ENCODE measurements around the gene TLE1. TPM values are rescaled to one million over a fixed set of nuclear protein-coding genes. Genes with fewer than 3 reads are reported as not detected.

TLE1 gene
- total RNA-seq, 4 donors from 2014 or later: 18.7 to 54.5 (median 40.2) TPM

GRCh38 chr9:81559197-81559596 is 130.2 kb downstream of the TLE1 start:
- Histone ChIP-seq H3K4me1 (no peaks in the 10 kb centered on the region), H3K4me3 (no peak overlapping the region), H3K9me3 (no peaks in the 10 kb centered on the region), H3K27ac (peak overlapping the region in 1 of 4 donors; percentile 53), H3K27me3 (no peaks in the 10 kb centered on the region), H3K36me3 (no peaks in the 10 kb centered on the region)
- no peak for TF ChIP-seq POLR2A (IDR thresholded peaks at IDR 0.05)
- no peak for TF ChIP-seq CTCF (IDR thresholded peaks at IDR 0.05)
- DNase-seq: no peak

- H3K36me3 ChIP-seq: no peaks in the 10 kb centered on the region
Observed at GRCh38 chr9:81558091-81558830, 131.1 kb downstream of the TLE1 start.

GRCh38 chr9:81557452-81558090 is 131.8 kb downstream of the TLE1 start:
- no peak for DNase-seq
- Histone ChIP-seq H3K27ac (peak overlapping the region in 1 of 4 donors; percentile 22), H3K4me3 (no peak overlapping the region), H3K4me1 (peaks cover 0 to 4% (median 0%) of the 10 kb centered on the region in 4 donors), H3K36me3 (no peaks in the 10 kb centered on the region), H3K27me3 (no peaks in the 10 kb centered on the region), H3K9me3 (no peaks in the 10 kb centered on the region)
- TF ChIP-seq CTCF (IDR thresholded peaks at IDR 0.05) (no peak), POLR2A (IDR thresholded peaks at IDR 0.05) (no peak)

More at GRCh38 chr9:81558091-81558830, 131.1 kb downstream of the TLE1 start:
- Histone ChIP-seq H3K9me3 (no peaks in the 10 kb centered on the region), H3K4me3 (no peak overlapping the region), H3K27me3 (no peaks in the 10 kb centered on the region), H3K4me1 (no peaks in the 10 kb centered on the region), H3K27ac (peak overlapping the region in 2 of 4 donors; percentile 51 to 53)
- no peak for DNase-seq
- TF ChIP-seq CTCF (IDR thresholded peaks at IDR 0.05) (no peak), POLR2A (IDR thresholded peaks at IDR 0.05) (no peak)

- Histone ChIP-seq H3K9me3 (no peaks in the 10 kb centered on the region), H3K4me1 (peaks cover 0 to 8% (median 0%) of the 10 kb centered on the region in 4 donors), H3K27me3 (no peaks in the 10 kb centered on the region), H3K4me3 (no peak overlapping the region), H3K27ac (no peak overlapping the region), H3K36me3 (no peaks in the 10 kb centered on the region)
- DNase-seq: no peak
- TF ChIP-seq POLR2A (IDR thresholded peaks at IDR 0.05) (no peak), CTCF (IDR thresholded peaks at IDR 0.05) (no peak)
Observed at GRCh38 chr9:81556923-81557322, 132.4 kb downstream of the TLE1 start.

GRCh38 chr9:81552581-81552991 is 136.8 kb downstream of the TLE1 start:
- peaks cover 0 to 8% (median 0%) of the 10 kb centered on the region in 4 donors for H3K4me1 ChIP-seq
- H3K27me3 ChIP-seq: no peaks in the 10 kb centered on the region
- no peaks in the 10 kb centered on the region for H3K9me3 ChIP-seq
- H3K27ac ChIP-seq: no peak overlapping the region
- TF ChIP-seq POLR2A (IDR thresholded peaks at IDR 0.05) (no peak), CTCF (IDR thresholded peaks at IDR 0.05) (peak in 2 of 6 experiments; percentile 8 to 34)
- H3K4me3 ChIP-seq: no peak overlapping the region
- no peaks in the 10 kb centered on the region for H3K36me3 ChIP-seq
- no peak for DNase-seq

Data from Peyer's patch (tissue), 4 donors.